NCI-H69 (cell line): Measurements from ENCODE around the gene MFAP2.

Experiments
- DNase-seq: peaks from one replicate; lab custom pipeline; 2025; lab: John Stamatoyannopoulos, UW

The MFAP2 gene

DNA sequence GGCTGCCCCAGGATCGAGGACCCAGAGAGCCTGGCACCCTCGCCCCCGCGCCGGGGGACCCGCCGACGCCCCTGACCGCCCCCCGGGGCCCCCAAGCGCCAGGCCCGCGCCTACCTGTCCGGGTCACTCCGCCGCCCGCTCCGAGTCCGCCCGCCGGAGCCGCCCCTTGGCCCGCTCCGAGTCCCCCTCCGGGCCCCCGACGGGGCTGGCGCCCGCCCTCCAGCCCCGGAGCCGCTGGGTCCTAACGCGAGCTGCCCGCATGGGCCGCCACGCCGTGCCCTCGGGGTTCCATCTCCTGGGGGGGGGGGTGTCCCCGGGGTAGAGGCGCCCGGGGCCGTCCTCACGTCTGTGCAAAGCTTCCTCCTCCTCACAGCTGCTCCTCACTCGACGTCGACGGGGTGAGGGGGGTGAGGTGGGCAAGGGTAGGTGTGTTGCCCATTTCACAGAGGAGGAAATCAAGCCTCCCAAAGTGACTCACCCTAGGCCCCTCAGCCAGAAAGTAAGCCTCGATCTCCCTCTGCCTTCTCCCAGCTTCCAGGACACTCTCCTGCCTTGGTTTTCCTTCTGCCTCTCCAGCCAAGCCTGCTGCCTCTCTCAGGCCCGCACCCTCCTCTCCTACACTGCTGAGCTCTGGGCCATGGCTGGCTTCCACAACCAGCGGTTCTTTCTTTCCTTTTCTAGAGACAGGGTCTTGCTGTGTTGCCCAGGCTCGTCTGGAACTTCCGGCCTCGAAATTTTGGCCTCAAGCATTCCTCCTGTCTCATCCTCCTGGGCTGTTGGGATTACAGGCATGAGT, at the start of gene MFAP2:
Gene MFAP2, minus strand, starts transcription at position 148 of the 796 bp plus-strand sequence. CDS start 2,347 bp downstream, outside the sequence.
- peak; percentile 51 for DNase-seq

- DNase-seq: peak; percentile 6
Measured at GRCh38 chr1:17030206-17030605, 49.8 kb upstream of the MFAP2 start.

DNA sequence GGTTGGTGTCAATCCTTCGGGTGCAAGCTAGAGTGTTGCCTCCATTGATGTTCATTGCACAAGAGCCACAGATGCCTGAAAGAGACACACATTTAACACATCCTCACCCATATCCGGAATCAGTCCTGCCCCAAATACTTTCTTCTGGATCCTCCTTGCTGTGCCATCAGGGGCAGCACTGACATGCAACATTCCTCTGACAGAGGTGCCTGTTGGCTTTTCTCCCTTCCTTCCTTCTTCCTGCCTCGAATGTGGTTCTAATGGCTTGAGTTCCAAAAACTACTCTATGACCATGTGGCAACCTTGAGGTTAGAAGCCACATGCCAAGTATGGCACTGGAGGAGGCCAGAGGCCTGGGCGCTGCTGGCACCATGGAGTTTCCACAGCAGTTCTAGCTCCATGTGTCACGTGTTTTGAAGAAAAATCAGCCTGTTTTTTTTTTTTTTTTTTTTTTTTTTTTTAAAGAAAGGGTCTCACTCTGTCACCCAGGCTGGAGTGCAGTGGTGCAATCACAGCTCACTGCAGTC, 48.3 kb upstream of the MFAP2 start:
- DNase-seq: no peak

DNA sequence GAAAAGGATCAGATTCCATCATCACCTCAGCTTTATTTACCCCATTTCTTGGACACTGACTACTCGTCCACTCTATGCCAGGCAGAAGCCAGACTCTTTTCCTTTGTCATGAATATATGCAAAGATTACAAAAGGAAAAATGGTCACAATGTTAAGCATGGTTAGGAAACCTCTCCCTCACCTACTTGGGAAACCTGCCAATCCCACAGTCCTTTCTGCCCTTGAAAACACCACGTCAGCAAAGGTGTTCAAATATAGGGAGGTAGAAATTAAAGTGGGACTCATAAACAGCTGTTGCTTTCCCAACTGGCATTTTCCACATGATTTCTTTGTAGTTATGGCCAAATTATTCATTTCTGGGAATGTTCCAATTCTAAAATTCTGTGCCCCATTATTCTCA, 47.5 kb upstream of the MFAP2 start:
- no peak for DNase-seq

DNA sequence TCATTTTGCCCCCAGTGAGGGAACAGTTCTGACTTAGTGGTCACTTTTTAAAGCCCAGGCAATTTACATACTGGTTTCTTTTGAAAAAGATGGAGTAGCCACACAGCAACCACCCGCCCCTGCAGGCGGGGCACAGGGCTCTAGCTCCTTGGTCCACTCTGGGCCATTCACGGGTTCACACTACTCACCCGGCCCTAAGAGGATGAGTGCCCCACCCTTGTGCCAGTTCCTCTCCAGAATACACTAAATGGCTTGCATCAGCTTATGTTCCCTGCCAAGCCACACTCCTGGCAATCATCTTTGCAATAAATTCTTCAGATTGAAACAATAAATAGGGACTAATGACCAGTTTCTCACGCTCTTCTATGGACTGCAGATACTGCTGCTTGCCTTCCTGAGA, 47.0 kb upstream of the MFAP2 start:
- no peak for DNase-seq

- no peak for DNase-seq
Measured at GRCh38 chr1:17024721-17025120, 44.3 kb upstream of the MFAP2 start.

DNA sequence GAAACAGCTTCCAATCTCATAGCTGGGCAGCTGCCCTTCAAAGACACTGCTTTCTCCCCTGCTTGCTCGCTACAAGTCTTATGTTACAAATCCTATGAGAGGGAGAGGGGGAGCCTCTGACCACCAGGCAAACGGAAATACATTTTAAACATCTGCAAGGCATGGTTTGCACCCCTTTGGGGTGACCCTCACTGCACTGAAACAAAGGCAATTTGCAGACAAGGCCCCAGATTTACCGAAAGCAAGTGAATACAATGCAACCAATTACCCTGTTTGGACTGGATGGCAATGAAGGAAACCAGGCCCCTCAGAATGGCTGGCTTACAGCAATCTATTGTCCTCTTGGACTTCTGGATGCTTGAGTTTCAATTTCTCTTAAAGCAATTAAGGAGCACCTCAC, 43.2 kb upstream of the MFAP2 start:
- no peak for DNase-seq

- DNase-seq: no peak
Measured at GRCh38 chr1:17023102-17023501, 42.7 kb upstream of the MFAP2 start.

DNA sequence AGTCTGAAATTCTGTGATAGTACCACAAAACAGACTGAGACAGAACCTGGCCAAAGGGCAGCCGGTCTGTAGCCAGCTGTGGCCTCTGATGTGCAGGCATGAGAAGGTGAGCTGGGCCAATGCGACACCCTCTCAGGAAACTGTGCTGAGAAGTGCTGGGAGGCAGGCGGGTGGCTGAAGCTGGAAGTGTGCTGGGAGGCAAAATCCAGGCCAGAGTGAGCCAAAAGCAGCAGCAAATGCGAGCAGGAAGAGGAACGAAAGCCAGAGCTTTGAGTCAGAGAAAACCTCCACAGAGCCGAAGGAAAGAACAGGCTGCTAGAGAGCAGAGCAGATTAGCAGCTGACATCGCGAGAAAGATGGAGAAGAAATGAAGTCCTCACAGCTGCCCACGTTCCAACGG, 41.5 kb upstream of the MFAP2 start:
- no peak for DNase-seq

DNA sequence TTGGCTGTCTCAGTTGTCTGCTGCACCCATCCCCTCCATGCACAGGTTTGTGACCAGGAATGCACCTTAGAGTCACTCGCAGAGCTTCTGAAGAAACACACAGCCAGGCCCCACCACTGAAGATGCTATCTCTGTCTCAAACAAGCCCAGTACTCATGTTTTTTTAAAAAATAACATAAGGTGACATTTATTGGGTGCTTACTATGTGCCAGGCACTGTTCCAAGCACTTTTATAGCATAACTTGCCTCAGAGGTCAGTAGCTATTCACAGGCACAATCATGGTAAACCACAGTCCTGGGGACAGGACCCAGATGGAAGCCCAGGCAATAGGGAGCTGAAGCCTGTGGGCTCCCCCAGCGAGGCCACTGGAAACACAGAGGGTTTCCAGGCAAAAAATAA, 40.1 kb upstream of the MFAP2 start:
- no peak for DNase-seq

DNA sequence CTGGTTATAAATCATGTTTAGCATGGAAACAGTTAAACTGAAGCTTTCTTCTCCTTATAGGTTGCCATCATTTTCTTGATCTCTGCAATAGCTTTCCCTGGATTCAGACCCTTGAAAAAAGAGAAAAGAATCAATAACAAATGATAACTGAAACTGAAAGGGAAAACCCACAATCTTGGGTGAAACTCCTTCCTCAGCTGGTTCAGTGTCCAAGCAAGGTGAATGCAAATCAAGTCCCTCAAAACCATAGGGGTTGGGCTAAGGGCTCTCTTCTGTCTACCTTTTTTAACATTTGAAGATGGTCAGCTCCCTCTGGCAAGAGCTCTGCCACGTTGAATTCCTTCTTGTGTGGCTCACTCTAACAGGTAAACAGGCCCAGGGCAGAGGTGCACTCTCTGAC, 38.4 kb upstream of the MFAP2 start:
- DNase-seq: no peak

DNA sequence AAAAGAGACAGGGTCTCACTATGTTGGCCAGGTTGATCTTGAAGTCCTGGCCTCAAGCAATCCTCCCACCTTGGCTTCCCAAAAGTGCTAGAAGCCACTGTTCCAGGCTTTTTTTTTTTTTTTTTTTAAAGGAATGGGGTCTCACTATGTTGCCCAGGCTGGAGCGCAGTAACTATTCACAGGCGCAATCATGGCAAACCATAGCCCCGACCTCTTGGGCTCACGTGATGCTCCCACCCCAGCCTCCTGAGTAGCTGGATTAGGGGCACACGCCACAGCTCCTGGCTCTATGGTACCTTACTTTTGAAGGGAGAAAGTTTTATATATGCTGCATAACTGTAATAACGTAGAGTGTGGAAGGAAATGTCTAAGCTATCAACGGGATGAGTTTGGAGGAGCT, 37.0 kb upstream of the MFAP2 start:
- no peak for DNase-seq

- DNase-seq: no peak
Measured at GRCh38 chr1:17016317-17016661, 35.9 kb upstream of the MFAP2 start.

- no peak for DNase-seq
Measured at GRCh38 chr1:17014671-17015567, 34.5 kb upstream of the MFAP2 start.

DNA sequence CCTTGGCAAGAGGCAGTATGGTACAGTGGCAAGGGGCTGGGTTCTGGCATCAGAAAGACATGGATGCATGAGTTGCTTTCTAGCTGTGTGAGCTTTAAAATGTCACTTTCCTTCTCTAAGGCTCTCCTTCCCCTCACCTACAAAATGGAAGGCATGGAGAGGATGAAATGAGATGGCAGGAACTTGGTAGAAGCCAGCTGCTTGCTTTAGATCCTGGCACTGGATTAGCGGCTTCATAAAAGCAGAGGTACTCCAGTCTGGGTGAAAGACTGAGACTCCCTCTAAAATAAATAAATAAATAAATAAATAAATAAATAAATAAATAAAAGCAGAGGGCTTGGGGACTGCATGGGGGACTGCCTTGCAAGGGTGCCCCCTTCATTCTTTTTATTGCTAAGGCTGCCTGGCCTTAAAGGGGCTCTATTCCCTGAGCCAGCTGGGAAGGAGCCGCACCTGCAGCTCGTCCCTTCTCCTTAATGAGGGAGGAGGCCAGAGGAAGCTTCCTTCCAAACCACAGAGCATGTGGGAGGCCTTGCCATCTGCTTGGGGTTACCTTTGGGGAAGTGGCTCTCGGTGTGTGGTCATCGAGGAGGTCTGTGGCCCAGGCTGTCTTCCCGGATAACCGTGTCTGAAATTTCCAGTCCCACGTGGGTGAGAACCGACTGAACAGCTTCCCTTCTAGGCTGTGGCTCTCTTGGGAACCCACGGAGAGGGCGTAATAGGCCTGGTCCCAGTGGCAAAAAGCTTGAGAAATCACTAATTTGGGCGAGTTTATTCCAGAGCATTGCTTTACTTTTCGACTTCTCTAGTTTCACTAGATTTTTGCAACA, 33.3 kb upstream of the MFAP2 start:
- DNase-seq: no peak

DNA sequence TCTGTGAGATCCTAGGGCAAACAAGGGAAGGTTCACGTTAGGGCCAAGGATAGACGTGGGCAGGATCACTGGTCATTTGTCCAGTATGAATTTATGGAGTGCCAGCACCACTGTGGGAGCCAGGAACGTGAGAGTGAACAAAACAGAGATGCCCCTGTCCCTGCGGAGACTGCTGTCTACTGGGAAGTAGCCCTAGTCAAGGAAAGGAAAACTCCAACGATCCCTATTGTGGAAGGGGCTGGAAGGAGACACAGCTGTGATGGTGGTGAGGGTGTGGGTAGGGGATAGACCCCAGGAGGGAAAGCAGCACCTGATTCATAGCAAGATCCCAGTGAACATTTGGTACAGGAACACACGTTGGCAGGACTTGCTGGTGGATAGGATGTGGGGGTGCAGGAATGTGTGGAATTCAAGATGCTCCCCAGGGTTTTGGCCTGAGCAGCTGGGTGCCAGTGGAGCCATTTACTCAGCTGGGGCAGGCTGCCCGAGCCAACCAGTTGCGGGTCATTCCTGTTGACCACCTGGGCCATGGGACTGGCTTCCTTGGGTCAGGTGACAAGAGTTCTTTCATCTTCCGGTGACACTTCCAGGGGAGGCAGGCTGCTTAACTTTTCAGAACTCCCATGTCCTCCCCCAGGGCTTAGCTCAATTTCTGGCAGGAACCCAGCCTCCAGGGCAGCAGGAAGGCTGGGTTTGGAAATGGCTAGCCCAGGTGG, 32.5 kb upstream of the MFAP2 start:
- no peak for DNase-seq

DNA sequence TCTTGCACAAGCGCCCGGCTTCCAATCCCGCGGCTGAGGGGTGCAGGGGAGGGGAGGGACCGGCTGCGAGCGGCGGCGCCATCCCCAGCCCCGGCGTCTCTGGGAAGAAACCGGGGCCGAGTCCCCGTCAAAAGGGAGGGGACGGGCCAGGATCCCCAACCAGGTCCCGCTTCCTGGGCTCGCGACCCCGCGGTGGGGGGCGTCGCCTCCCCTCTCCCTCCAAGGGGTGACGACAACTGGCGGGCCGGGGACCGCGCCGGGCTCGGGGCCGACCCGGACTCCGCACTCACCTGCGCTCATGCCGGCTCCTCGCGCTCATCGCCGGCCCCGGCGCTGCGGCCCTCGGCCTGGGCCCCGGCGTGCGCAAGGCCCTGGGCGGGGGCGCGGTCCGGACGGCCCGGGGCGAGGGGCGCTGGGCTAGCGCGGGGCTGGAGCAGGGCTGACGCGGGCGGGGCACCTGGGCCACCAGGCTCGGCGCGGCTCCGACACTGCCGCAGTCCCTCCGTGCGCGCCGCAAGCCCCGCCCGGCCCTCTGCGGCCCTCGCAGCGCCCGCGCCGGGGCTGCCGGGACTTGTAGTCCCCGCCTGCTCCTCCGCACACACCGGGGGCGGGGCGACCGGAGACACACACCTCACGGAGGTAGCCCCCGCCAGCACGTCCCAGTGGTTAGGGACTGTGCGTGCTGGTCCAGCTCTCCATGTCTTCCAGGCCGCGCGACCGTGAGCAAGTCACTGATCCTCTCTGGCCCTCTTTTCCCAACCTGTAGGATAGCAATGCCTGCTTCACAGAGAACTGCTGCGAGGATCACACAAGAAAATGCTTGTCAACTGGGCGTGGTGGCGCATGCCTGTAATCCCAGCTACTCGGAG, 31.3 kb upstream of the MFAP2 start, which contains the start of gene ATP13A2:
Gene ATP13A2, minus strand, starts transcription at position 490 of the 869 bp plus-strand sequence. Its CDS starts 190 bp downstream, at position 300.
- peak; percentile 91 for DNase-seq

- no peak for DNase-seq
Measured at GRCh38 chr1:17011092-17011438, 30.6 kb upstream of the MFAP2 start.

GRCh38 chr1:17009706-17010105, 29.3 kb upstream of the MFAP2 start:
- DNase-seq: peak; percentile 17

GRCh38 chr1:17008208-17008855, 27.9 kb upstream of the MFAP2 start:
- DNase-seq: no peak
